HUES6 (cell line): ENCODE results near the gene MYO15B.
A peak's percentile ranks its signal among the peaks of the same experiment; 100 is the strongest.
"Not testable (repeated sequence)": the region's sequence is repeated elsewhere in the genome, so short reads cannot be mapped to it uniquely, and the experiment has no call there.

Source experiments
- H3K27ac ChIP-seq: 2 replicates; pipeline ENCODE4 v1.7.0; 2013; ENCODE audit warnings: low read depth, mild to moderate bottlenecking, low read length, inconsistent platforms
- H3K27me3 ChIP-seq: 2 replicates; pipeline ENCODE4 v1.6.1; 2013; ENCODE audit warnings: low read length; ENCODE audit not compliant: control insufficient read depth, insufficient read depth
- H3K36me3 ChIP-seq: 2 replicates; pipeline ENCODE4 v1.6.1; 2013; ENCODE audit warnings: low read length; ENCODE audit not compliant: control insufficient read depth, insufficient read depth
- H3K4me1 ChIP-seq: 2 replicates; pipeline ENCODE4 v1.6.1; 2013; ENCODE audit warnings: low read length; ENCODE audit not compliant: control insufficient read depth, insufficient read depth
- H3K4me3 ChIP-seq: 2 replicates; pipeline ENCODE4 v1.5.1; 2013; ENCODE audit warnings: low read depth, low read length
- H3K9ac ChIP-seq: one replicate; pipeline ENCODE4 v1.6.1; 2013; ENCODE audit warnings: mild to moderate bottlenecking, low read length
- H3K9me3 ChIP-seq: 2 replicates; pipeline ENCODE4 v1.6.1; 2013; ENCODE audit warnings: low read depth, low read length; ENCODE audit not compliant: control insufficient read depth, insufficient read depth

MYO15B gene

GRCh38 chr17:75584849-75585175 is 2.8 kb upstream of the MYO15B start:
- Histone ChIP-seq H3K9ac (no peak overlapping the region), H3K27me3 (peaks cover 14% of the 10 kb centered on the region), H3K9me3 (peaks cover 8% of the 10 kb centered on the region), H3K36me3 (no peaks in the 10 kb centered on the region), H3K27ac (no peak overlapping the region), H3K4me3 (no peak overlapping the region), H3K4me1 (peaks cover 11% of the 10 kb centered on the region; the same call in 1 of the 2 replicates)

GRCh38 chr17:75588596-75589011 is 1.0 kb downstream of the MYO15B start:
- Histone ChIP-seq H3K9ac (peak overlapping the region; percentile 48), H3K36me3 (no peaks in the 10 kb centered on the region), H3K4me3 (peak overlapping the region; percentile 68), H3K27ac (peak overlapping the region; percentile 51; the same call in 1 of the 2 replicates), H3K4me1 (peaks cover 11% of the 10 kb centered on the region; the same call in 1 of the 2 replicates), H3K27me3 (peaks cover 14% of the 10 kb centered on the region), H3K9me3 (peaks cover 8% of the 10 kb centered on the region)

- peaks cover 14% of the 10 kb centered on the region for H3K27me3 ChIP-seq
- peak overlapping the region; percentile 68 for H3K4me3 ChIP-seq
- peak overlapping the region; percentile 48 for H3K9ac ChIP-seq
- H3K36me3 ChIP-seq = no peaks in the 10 kb centered on the region
- H3K9me3 ChIP-seq = peaks cover 8% of the 10 kb centered on the region
- peaks cover 11% of the 10 kb centered on the region; the same call in 1 of the 2 replicates for H3K4me1 ChIP-seq
- peak overlapping the region; percentile 51; the same call in 1 of the 2 replicates for H3K27ac ChIP-seq
Observed at GRCh38 chr17:75589012-75589918, 1.7 kb downstream of the MYO15B start.

- H3K27me3 ChIP-seq = peaks cover 14% of the 10 kb centered on the region
- no peak overlapping the region for H3K27ac ChIP-seq
- H3K36me3 ChIP-seq = no peaks in the 10 kb centered on the region
- peak overlapping the region; percentile 68 for H3K4me3 ChIP-seq
- H3K4me1 ChIP-seq = peaks cover 11% of the 10 kb centered on the region; the same call in 1 of the 2 replicates
- no peak overlapping the region for H3K9ac ChIP-seq
- peaks cover 8% of the 10 kb centered on the region for H3K9me3 ChIP-seq
Observed at GRCh38 chr17:75589919-75590303, 2.3 kb downstream of the MYO15B start.

GRCh38 chr17:75590314-75590761 is 2.7 kb downstream of the MYO15B start:
- Histone ChIP-seq H3K9me3 (peaks cover 8% of the 10 kb centered on the region), H3K9ac (no peak overlapping the region), H3K27ac (no peak overlapping the region), H3K4me3 (no peak overlapping the region), H3K4me1 (peaks cover 11% of the 10 kb centered on the region; the same call in 1 of the 2 replicates), H3K36me3 (no peaks in the 10 kb centered on the region), H3K27me3 (peaks cover 14% of the 10 kb centered on the region)

GRCh38 chr17:75590849-75591721 is 3.5 kb downstream of the MYO15B start:
- Histone ChIP-seq H3K4me1 (peaks cover 11% of the 10 kb centered on the region; the same call in 1 of the 2 replicates), H3K9me3 (peaks cover 1% of the 10 kb centered on the region), H3K36me3 (no peaks in the 10 kb centered on the region), H3K4me3 (no peak overlapping the region), H3K27me3 (peaks cover 14% of the 10 kb centered on the region), H3K27ac (no peak overlapping the region), H3K9ac (no peak overlapping the region)

- H3K36me3 ChIP-seq = no peaks in the 10 kb centered on the region
- H3K4me1 ChIP-seq = peaks cover 11% of the 10 kb centered on the region; the same call in 1 of the 2 replicates
- H3K9me3 ChIP-seq = no peaks in the 10 kb centered on the region
- H3K9ac ChIP-seq = no peak overlapping the region
- no peak overlapping the region for H3K4me3 ChIP-seq
- no peak overlapping the region for H3K27ac ChIP-seq
- H3K27me3 ChIP-seq = peaks cover 14% of the 10 kb centered on the region
Observed at GRCh38 chr17:75591722-75592302, 4.2 kb downstream of the MYO15B start.

- Histone ChIP-seq H3K9me3 (no peaks in the 10 kb centered on the region), H3K9ac (no peak overlapping the region), H3K4me1 (peaks cover 8% of the 10 kb centered on the region; the same call in 1 of the 2 replicates), H3K36me3 (no peaks in the 10 kb centered on the region), H3K27me3 (peaks cover 11% of the 10 kb centered on the region), H3K4me3 (no peak overlapping the region), H3K27ac (no peak overlapping the region)
Observed at GRCh38 chr17:75592348-75593020, 4.9 kb downstream of the MYO15B start.

- not testable (repeated sequence) for H3K9me3 ChIP-seq, H3K9ac ChIP-seq, H3K36me3 ChIP-seq, H3K27ac ChIP-seq, H3K27me3 ChIP-seq, H3K4me3 ChIP-seq, H3K4me1 ChIP-seq
Observed at GRCh38 chr17:75593430-75593829, 5.8 kb downstream of the MYO15B start.
